Ovary (tissue), 9 donors: ENCODE data around the gene R3HDM2. TPM values are rescaled to one million over a fixed set of nuclear protein-coding genes. Genes with fewer than 3 reads are reported as not detected.

Source experiments
- DNase-seq, 5 donors: peaks; one replicate each; pipeline ENCODE4 v3.0.0-alpha.2; 2019 to 2020
- H3K27ac ChIP-seq, 2 donors: fragments of 200-600 bp; one replicate each; pipeline versions ENCODE4 v1.5.1 to v1.8.0; 2019 to 2022
- H3K27me3 ChIP-seq: fragments of 200-600 bp; one replicate; pipeline ENCODE4 v1.8.0; 2022
- H3K36me3 ChIP-seq: fragments of 200-600 bp; sonication (generic); one replicate; pipeline ENCODE4 v1.5.1; 2019
- H3K4me1 ChIP-seq: one replicate; pipeline ENCODE4 v1.8.1; 2013; ENCODE audit warnings: mild to moderate bottlenecking, moderate library complexity; ENCODE audit not compliant: insufficient read depth
- H3K4me3 ChIP-seq: fragments of 200-600 bp; sonication (generic); one replicate; pipeline ENCODE4 v1.5.1; 2017
- H3K9me3 ChIP-seq, 2 donors: fragments of 200-600 bp in 1 of 2; sonication (generic) in 1 of 2; one replicate each; pipeline versions ENCODE4 v1.5.1 to v1.8.1; 2013 to 2019; ENCODE audit warnings: mild to moderate bottlenecking in 1 of 2, moderate library complexity in 1 of 2
- EP300 ChIP-seq: sonication (generic); formaldehyde crosslinking; IDR thresholded peaks from one replicate; pipeline ENCODE4 v1.6.1; 2017; ENCODE audit warnings: antibody characterized with exemption
- POLR2A ChIP-seq: fragments of 450-650 bp; IDR thresholded peaks from one replicate; pipeline ENCODE4 v1.6.1; 2017; ENCODE audit warnings: antibody characterized with exemption, mild to moderate bottlenecking, moderate library complexity
- WGBS, 3 donors: extraction: QIAGEN DNeasy Blood & Tissue Kit in 1 of 3; methylation state at CpG; one replicate each; pipeline versions ENCODE4 v1.1.5 to v1.1.7; 2013 to 2017; 5-methylcytosine and 5-hydroxymethylcytosine counted together
- intact Hi-C, 4 donors: fragments of 100-400 bp; cut with DNase I; formaldehyde crosslinking; loops; one replicate each; pipeline versions ENCODE4 v1.11.0 to v1.15.1; 2022 to 2023
- polyA plus RNA-seq, 2 donors: library from polyadenylated mRNA; stranded (reverse); fragments of 200-250 nt in 1 of 2; fragments of 350-450 nt in 1 of 2; fragmentation: Illumina TruSeq in 1 of 2; extraction: RNeasy Lipid Tissue Mini Kit (QIAGEN cat#74804) in 1 of 2; gene quantifications; one replicate each; pipeline ENCODE4 v1.2.3, GENCODE V29; 2013 to 2014
- total RNA-seq, 7 donors: library from RNA; depleted of rRNA in 2 of 7; stranded (reverse); fragments of >200 nt in 2 of 7; fragmentation: NEBNext Ultra II Directional in 3 of 7; extraction: Animal tissue kit (Norgen Biotek cat#: 25700) in 3 of 7; gene quantifications; one replicate each; pipeline versions ENCODE4 v1.1.0 to v1.2.4, GENCODE V29; 2016 to 2023
- TF ChIP-seq, protein P1 (sequence below), 3 donors: fragments of 450-650 bp in 2 of 3; fragments of 200-600 bp in 1 of 3; IDR thresholded peaks; one replicate each; pipeline versions ENCODE4 v1.5.1 to v1.8.0; 2016 to 2022; ENCODE audit warnings: antibody characterized with exemption in 3 of 3, mild to moderate bottlenecking in 1 of 3
- donor health status: DM: no; HTN: no; CAD: no; lungs with moderate emphysema.
- donor health status: DM: no; HTN: no; CAD: no.
- donor health status: Bipolar disorder and iron deficiency.
- donor health status: DM: yes; HTN: yes; CAD: no.
- donor health status: DM: no; HTN: no; CAD: no.
- donor health status: DM: yes; HTN: yes; CAD: no.

R3HDM2 gene
- total and polyA plus RNA-seq, 9 donors: 24.3 to 81.4 (median 65.6) TPM

DNA sequence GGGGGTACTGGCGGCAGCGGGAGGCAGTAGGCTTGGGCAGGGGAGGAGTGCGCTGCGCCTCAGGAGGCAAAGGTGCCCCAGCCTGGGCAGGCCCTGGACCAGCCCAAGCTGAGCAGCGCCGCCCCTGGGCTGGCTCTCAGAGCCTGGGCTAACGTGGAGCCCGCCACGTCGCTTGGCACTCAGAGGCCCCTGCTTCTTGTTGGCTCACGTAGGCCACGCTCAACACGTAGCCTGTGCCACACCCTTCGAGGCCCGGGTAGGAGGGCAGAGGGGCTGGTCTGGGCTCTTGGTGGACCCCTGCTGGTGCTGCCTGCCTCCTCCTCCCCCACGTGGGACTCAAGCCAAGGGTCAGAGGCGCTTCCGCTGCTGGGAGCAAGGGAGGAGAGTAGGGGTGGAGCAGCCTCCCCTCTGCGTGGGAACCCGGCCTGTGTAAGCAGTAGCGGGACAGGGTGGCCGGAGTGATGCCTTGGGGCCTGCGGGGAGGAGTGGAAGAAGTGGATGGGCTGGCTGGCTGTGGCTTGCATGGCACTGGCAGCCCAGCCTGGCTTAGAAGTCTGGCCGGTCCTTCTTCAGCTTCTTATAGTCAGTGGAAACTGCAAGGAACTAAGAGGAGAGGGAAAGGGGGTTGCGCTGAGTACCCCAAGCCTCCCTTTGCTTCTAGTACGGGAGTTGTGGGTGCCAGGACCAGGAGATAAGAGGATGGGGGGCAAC is 195.7 kb downstream of the R3HDM2 start:
- WGBS, 3 donors: 58 to 61% (median 59%) methylated on average over 25 to 26 of the region's 26 CpGs
- no peak for DNase-seq
- intact Hi-C loops: no loop called here
- no peaks in the 10 kb centered on the region for H3K9me3 ChIP-seq
- peaks cover 12% of the 10 kb centered on the region for H3K4me1 ChIP-seq
- TF ChIP-seq, protein P1, sequence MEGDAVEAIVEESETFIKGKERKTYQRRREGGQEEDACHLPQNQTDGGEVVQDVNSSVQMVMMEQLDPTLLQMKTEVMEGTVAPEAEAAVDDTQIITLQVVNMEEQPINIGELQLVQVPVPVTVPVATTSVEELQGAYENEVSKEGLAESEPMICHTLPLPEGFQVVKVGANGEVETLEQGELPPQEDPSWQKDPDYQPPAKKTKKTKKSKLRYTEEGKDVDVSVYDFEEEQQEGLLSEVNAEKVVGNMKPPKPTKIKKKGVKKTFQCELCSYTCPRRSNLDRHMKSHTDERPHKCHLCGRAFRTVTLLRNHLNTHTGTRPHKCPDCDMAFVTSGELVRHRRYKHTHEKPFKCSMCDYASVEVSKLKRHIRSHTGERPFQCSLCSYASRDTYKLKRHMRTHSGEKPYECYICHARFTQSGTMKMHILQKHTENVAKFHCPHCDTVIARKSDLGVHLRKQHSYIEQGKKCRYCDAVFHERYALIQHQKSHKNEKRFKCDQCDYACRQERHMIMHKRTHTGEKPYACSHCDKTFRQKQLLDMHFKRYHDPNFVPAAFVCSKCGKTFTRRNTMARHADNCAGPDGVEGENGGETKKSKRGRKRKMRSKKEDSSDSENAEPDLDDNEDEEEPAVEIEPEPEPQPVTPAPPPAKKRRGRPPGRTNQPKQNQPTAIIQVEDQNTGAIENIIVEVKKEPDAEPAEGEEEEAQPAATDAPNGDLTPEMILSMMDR (IDR thresholded peaks at IDR 0.05): no peak
- TF ChIP-seq POLR2A (no peak), EP300 (no peak)
- no peaks in the 10 kb centered on the region for H3K36me3 ChIP-seq
- H3K4me3 ChIP-seq: no peak overlapping the region
- no peak overlapping the region for H3K27ac ChIP-seq
- H3K27me3 ChIP-seq: no peaks in the 10 kb centered on the region

DNA sequence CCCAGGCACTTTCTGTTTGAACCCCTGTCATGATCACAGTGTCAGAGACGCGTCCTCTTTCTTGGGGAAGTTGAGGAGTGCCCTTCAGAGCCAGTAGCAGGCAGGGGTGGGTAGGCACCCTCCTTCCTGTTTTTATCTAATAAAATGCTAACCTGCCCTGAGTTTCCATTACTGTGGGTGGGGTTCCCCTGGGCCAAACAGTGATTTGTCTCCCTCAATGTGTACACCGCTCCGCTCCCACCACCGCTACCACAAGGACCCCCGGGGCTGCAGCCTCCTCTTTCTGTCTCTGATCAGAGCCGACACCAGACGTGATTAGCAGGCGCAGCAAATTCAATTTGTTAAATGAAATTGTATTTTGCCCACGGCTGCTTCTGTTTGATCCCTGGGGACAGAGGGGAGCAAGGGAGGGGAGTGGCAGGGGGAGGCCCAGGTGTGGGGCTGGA is 196.2 kb downstream of the R3HDM2 start:
- TF ChIP-seq EP300: no peak
- TF ChIP-seq POLR2A: no peak
- TF ChIP-seq, protein P1 (IDR thresholded peaks at IDR 0.05): no peak
- Histone ChIP-seq H3K27me3 (no peaks in the 10 kb centered on the region), H3K27ac (no peak overlapping the region), H3K4me1 (peaks cover 11% of the 10 kb centered on the region), H3K4me3 (no peak overlapping the region), H3K9me3 (no peaks in the 10 kb centered on the region), H3K36me3 (no peaks in the 10 kb centered on the region)
- WGBS, 3 donors: 84 to 88% (median 88%) methylated on average over 10 of the region's 10 CpGs
- intact Hi-C loops: no loop called here
- DNase-seq: no peak

DNA sequence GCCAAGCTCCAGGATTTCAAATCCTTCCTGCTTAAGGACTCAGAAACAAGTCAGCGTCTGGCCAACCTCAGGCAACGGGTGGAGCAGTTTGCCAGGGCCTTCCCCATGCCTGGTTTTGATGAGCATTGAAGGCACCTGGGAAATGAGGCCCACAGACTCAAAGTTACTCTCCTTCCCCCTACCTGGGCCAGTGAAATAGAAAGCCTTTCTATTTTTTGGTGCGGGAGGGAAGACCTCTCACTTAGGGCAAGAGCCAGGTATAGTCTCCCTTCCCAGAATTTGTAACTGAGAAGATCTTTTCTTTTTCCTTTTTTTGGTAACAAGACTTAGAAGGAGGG is 196.6 kb downstream of the R3HDM2 start:
- H3K27me3 ChIP-seq: no peaks in the 10 kb centered on the region
- H3K36me3 ChIP-seq: no peaks in the 10 kb centered on the region
- H3K4me1 ChIP-seq: peaks cover 11% of the 10 kb centered on the region
- H3K4me3 ChIP-seq: no peak overlapping the region
- TF ChIP-seq POLR2A (no peak), EP300 (no peak)
- TF ChIP-seq, protein P1 (IDR thresholded peaks at IDR 0.05): no peak
- no peaks in the 10 kb centered on the region for H3K9me3 ChIP-seq
- DNase-seq: no peak
- 78 to 95% (median 92%) methylated on average over 3 of the region's 3 CpGs for WGBS, 3 donors
- intact Hi-C loops: no loop called here
- no peak overlapping the region for H3K27ac ChIP-seq

DNA sequence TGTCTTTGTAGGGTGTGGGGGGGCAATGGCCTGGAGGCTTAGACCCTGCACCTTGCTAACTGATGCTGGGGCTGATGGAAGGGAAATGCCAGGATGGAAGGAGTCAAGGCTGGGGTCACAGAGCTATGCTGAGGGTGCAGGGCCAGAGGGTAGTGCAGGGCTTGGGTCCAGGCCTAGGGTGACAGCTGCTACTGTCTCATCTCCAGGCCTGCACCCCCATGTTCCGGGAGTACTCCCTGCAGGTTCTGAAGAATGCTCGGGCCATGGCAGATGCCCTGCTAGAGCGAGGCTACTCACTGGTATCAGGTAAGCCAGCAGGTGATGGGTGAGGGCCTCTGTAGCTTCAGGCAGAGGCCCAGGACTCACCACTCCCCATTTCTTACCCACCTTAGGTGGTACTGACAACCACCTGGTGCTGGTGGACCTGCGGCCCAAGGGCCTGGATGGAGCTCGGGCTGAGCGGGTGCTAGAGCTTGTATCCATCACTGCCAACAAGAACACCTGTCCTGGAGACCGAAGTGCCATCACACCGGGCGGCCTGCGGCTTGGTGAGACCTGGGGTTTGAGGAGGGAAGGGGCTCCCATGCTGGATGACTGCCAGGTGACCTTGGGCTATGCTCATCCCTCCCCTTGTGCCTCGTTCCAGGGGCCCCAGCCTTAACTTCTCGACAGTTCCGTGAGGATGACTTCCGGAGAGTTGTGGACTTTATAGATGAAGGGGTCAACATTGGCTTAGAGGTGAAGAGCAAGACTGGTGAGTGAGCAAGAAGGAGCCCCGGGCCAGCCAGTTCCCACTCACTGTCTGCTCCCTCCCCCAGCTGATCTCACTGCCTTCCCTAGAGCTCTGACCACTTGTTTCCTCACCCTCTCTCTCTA is 197.2 kb downstream of the R3HDM2 start:
- no peak for TF ChIP-seq EP300
- H3K27me3 ChIP-seq: no peaks in the 10 kb centered on the region
- DNase-seq: peak in 3 of 5 donors; percentile 20 to 41 (median 34)
- 76 to 82% (median 77%) methylated on average over 15 of the region's 15 CpGs for WGBS, 3 donors
- no peaks in the 10 kb centered on the region for H3K36me3 ChIP-seq
- H3K4me3 ChIP-seq: no peak overlapping the region
- intact Hi-C loops: no loop called here
- H3K27ac ChIP-seq: no peak overlapping the region
- peaks cover 11% of the 10 kb centered on the region for H3K4me1 ChIP-seq
- no peaks in the 10 kb centered on the region for H3K9me3 ChIP-seq
